Osteoblast (primary cell): ENCODE data around the gene STIM2. TPM values are rescaled to one million over a fixed set of nuclear protein-coding genes. Genes with fewer than 3 reads are reported as not detected.
A peak's percentile ranks its signal among the peaks of the same experiment; 100 is the strongest.

ENCODE experiments used
- DNase-seq: peaks from one replicate; pipeline ENCODE4 v3.0.0; 2011; ENCODE audit warnings: low spot score, mixed read lengths; ENCODE audit not compliant: insufficient read length; ENCODE audit errors: missing footprints
- H2AFZ ChIP-seq: 2 replicates; pipeline ENCODE4 v1.6.0; 2011; ENCODE audit warnings: mild to moderate bottlenecking, low read length
- H3K27ac ChIP-seq: 2 replicates; pipeline ENCODE4 v1.5.1; 2011; ENCODE audit warnings: mild to moderate bottlenecking, low read depth, low read length, moderate library complexity
- H3K27me3 ChIP-seq: 2 replicates; pipeline ENCODE4 v1.6.0; 2012; ENCODE audit warnings: mild to moderate bottlenecking, control low read depth, inconsistent platforms, low read length, moderate library complexity; ENCODE audit not compliant: insufficient read depth
- H3K36me3 ChIP-seq: 2 replicates; pipeline ENCODE4 v1.5.1; 2011; ENCODE audit warnings: mild to moderate bottlenecking, low read length, control low read depth, moderate library complexity; ENCODE audit not compliant: insufficient read depth
- H3K4me1 ChIP-seq: 2 replicates; pipeline ENCODE4 v1.5.1; 2011; ENCODE audit warnings: mild to moderate bottlenecking, low read length, control low read depth, moderate library complexity; ENCODE audit not compliant: insufficient read depth
- H3K4me2 ChIP-seq: 2 replicates; pipeline ENCODE4 v1.6.0; 2011; ENCODE audit warnings: mild to moderate bottlenecking, low read length; ENCODE audit not compliant: insufficient read depth
- H3K4me3 ChIP-seq: fragments of 200-600 bp; sonication (generic); 3 replicates; pipeline ENCODE4 v1.5.1; 2012; ENCODE audit warnings: mild to moderate bottlenecking, low read length, inconsistent platforms; ENCODE audit not compliant: insufficient read depth
- H3K79me2 ChIP-seq: 2 replicates; pipeline ENCODE4 v1.6.0; 2012; ENCODE audit warnings: mild to moderate bottlenecking, low read length, control low read depth, inconsistent platforms; ENCODE audit not compliant: insufficient read depth
- H3K9me3 ChIP-seq: 2 replicates; pipeline ENCODE4 v1.5.1; 2011; ENCODE audit warnings: low read depth, low read length, control low read depth
- H4K20me1 ChIP-seq: 2 replicates; pipeline ENCODE4 v1.6.0; 2012; ENCODE audit warnings: mild to moderate bottlenecking, low read length, control low read depth; ENCODE audit not compliant: insufficient read depth
- total RNA-seq: library from RNA; depleted of rRNA; stranded (reverse); fragments of >200 nt; gene quantifications from 2 replicates; pipeline ENCODE4 v1.2.3, GENCODE V29; 2012
- TF ChIP-seq, protein P1 (sequence below): IDR thresholded peaks from 2 replicates; pipeline ENCODE4 v1.5.1; 2011; ENCODE audit warnings: mild to moderate bottlenecking, low read depth, low read length, moderate library complexity; ENCODE audit errors: extremely low read depth

STIM2 gene
- total RNA-seq, 1 donor = 14.8 TPM

DNA sequence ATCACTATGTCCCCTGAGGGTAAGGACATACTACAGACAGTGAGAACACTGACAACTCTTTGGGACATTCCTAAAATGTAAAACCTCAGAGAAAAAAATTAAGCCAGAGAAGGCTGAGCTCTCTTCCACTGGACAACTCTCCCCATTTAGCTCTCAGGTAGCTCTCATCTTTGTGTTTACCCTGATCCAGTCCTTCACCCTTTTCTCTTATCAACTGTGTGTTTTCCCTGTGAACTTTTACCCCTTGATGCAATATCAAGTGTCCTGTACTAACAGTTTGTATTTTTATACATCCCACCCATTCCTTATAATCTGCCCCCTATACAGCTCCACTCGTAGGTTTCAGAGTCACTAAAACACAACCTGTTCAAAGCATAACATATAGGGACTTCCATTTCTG is 182.6 kb downstream of the STIM2 start:
- no peaks in the 10 kb centered on the region for H3K36me3 ChIP-seq
- TF ChIP-seq, protein P1, sequence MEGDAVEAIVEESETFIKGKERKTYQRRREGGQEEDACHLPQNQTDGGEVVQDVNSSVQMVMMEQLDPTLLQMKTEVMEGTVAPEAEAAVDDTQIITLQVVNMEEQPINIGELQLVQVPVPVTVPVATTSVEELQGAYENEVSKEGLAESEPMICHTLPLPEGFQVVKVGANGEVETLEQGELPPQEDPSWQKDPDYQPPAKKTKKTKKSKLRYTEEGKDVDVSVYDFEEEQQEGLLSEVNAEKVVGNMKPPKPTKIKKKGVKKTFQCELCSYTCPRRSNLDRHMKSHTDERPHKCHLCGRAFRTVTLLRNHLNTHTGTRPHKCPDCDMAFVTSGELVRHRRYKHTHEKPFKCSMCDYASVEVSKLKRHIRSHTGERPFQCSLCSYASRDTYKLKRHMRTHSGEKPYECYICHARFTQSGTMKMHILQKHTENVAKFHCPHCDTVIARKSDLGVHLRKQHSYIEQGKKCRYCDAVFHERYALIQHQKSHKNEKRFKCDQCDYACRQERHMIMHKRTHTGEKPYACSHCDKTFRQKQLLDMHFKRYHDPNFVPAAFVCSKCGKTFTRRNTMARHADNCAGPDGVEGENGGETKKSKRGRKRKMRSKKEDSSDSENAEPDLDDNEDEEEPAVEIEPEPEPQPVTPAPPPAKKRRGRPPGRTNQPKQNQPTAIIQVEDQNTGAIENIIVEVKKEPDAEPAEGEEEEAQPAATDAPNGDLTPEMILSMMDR = no peak
- no peak overlapping the region for H3K27ac ChIP-seq
- H3K4me1 ChIP-seq = no peaks in the 10 kb centered on the region
- no peak overlapping the region for H3K4me3 ChIP-seq
- peaks cover 7% of the 10 kb centered on the region for H3K27me3 ChIP-seq
- H3K9me3 ChIP-seq = no peaks in the 10 kb centered on the region
- no peak for DNase-seq
- no peaks in the 10 kb centered on the region for H4K20me1 ChIP-seq
- no peaks in the 10 kb centered on the region for H3K79me2 ChIP-seq
- H2AFZ ChIP-seq = no peak overlapping the region
- H3K4me2 ChIP-seq = no peak overlapping the region

DNA sequence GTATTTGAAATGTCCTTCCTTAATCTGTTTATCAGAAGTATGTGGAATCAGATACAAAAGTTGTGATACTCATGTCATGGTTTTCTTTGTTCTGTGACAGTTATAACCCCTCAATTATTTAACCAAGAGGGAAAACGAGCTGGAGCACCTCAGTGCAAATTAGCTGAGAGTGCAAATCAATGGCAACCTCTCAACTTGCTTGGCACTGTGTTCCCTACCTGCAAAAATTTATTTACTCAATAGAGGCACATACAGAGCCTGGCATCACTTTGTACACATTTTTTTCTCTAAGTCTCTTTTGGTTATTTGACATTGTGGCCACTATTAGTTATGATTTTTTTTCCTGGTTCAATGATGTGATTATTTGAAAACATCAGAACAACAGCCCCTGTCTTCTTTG is 186.2 kb downstream of the STIM2 start:
- Histone ChIP-seq H3K27me3 (peaks cover 7% of the 10 kb centered on the region), H2AFZ (no peak overlapping the region), H3K36me3 (no peaks in the 10 kb centered on the region), H3K9me3 (no peaks in the 10 kb centered on the region), H3K27ac (no peak overlapping the region), H3K79me2 (no peaks in the 10 kb centered on the region), H3K4me3 (no peak overlapping the region), H4K20me1 (no peaks in the 10 kb centered on the region), H3K4me1 (peaks cover 3% of the 10 kb centered on the region), H3K4me2 (no peak overlapping the region)
- TF ChIP-seq, protein P1 = no peak
- DNase-seq = no peak

DNA sequence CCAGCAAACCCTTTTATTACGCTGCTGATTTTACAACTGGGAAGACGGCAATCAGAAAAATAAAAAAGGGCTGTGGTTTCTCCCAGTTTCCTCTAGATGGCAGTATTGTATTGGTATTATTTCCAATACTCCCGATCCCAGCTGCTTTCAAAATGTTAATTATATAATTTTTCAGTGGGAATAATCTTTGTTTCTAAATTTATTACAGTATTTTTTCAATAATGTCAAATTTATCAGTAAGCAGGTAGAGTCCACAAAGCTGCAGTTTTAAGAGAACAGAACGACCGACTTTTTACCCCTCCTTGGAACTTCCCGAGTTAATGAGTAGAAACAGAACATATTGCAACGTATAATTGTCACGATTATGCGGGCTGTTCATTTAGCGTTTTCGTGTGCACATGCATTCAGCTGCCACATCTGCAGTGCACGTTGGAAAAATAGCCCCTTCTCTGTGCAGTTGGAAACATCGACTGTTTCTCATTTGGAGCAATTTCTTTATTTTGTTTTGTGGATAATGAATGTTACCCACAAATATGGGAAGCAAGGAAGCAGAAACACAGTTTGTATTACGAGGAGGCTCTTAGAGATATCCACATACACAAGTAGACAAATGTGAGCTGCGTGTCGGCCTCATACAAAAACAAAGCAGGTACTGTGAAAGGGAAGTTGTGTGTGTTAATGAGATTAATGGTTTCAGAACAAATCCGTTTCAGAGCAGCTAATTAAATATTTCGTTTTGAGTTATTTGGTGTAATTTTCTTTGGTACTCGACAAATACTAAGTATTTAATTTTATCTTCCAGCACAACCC is 188.0 kb downstream of the STIM2 start:
- peak; percentile 74 for DNase-seq

DNA sequence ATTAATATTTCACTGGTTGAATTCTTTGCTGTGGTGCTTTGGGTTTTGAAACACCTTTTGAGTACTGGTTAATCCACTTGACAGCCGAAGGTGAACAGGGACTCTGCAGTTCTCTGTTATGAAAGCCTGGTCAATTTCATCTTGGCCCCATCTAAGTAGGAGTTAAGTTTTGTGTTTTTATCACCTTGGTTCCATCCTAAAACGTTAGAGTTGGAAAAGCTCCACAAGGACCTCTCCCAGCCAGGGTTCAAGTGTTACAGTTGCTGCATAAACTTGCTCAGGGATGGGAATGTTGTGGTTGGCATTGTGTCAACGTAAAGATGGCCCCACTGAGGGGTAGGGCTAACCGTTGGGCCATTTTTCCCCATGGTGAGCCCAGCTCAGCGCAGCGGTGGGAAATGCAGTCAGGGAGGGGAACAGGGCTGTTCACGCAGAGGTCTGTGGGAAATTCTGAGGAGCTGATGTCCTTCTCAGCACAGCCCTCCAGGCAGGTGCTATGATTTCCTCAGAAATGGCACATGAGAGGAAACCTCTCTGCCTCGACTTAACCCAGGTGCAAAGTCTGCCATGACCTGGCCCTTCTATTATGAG is 188.7 kb downstream of the STIM2 start:
- H3K27ac ChIP-seq = no peak overlapping the region
- no peak overlapping the region for H3K4me3 ChIP-seq
- no peaks in the 10 kb centered on the region for H3K79me2 ChIP-seq
- H2AFZ ChIP-seq = no peak overlapping the region
- H3K9me3 ChIP-seq = no peaks in the 10 kb centered on the region
- peak overlapping the region; percentile 97 for H3K4me2 ChIP-seq
- H3K4me1 ChIP-seq = peaks cover 3% of the 10 kb centered on the region
- TF ChIP-seq, protein P1 = no peak
- H3K36me3 ChIP-seq = no peaks in the 10 kb centered on the region
- DNase-seq = no peak
- H3K27me3 ChIP-seq = peaks cover 12% of the 10 kb centered on the region
- no peaks in the 10 kb centered on the region for H4K20me1 ChIP-seq

More for the DNA sequence above, 188.0 kb downstream of the STIM2 start:
- no peaks in the 10 kb centered on the region for H3K36me3 ChIP-seq
- H3K9me3 ChIP-seq = no peaks in the 10 kb centered on the region
- no peaks in the 10 kb centered on the region for H3K79me2 ChIP-seq
- peak overlapping the region; percentile 77 for H2AFZ ChIP-seq
- H3K4me3 ChIP-seq = peak overlapping the region; percentile 68
- H3K27me3 ChIP-seq = peaks cover 11% of the 10 kb centered on the region
- H3K4me1 ChIP-seq = peaks cover 3% of the 10 kb centered on the region
- H3K27ac ChIP-seq = no peak overlapping the region
- H3K4me2 ChIP-seq = peak overlapping the region; percentile 97
- no peaks in the 10 kb centered on the region for H4K20me1 ChIP-seq
- TF ChIP-seq, protein P1 = peak; percentile 75
